Ascending aorta (tissue), 2 donors: ENCODE data around the gene PRG2. TPM values are rescaled to one million over a fixed set of nuclear protein-coding genes. Genes with fewer than 3 reads are reported as not detected.

Source experiments
- DNase-seq, 2 donors: peaks; one replicate each; pipeline ENCODE4 v3.0.0-alpha.2; 2019; ENCODE audit warnings: low spot score in 2 of 2
- H3K27ac ChIP-seq, 2 donors: fragments of 200-600 bp; sonication (generic); one replicate each; pipeline ENCODE4 v1.5.1; 2016 to 2017; ENCODE audit warnings: mild to moderate bottlenecking in 1 of 2
- H3K27me3 ChIP-seq: fragments of 200-600 bp; sonication (generic); one replicate; pipeline ENCODE4 v1.5.1; 2017
- H3K36me3 ChIP-seq, 2 donors: fragments of 200-600 bp; sonication (generic); one replicate each; pipeline ENCODE4 v1.5.1; 2016
- H3K4me1 ChIP-seq, 2 donors: fragments of 200-600 bp; sonication (generic); one replicate each; pipeline ENCODE4 v1.5.1; 2016 to 2017; ENCODE audit warnings: mild to moderate bottlenecking in 1 of 2
- H3K4me3 ChIP-seq, 2 donors: fragments of 200-600 bp; sonication (generic); one replicate each; pipeline ENCODE4 v1.5.1; 2016 to 2017; ENCODE audit warnings: mild to moderate bottlenecking in 1 of 2
- H3K9me3 ChIP-seq, 2 donors: fragments of 200-600 bp; sonication (generic); one replicate each; pipeline ENCODE4 v1.5.1; 2016
- CTCF ChIP-seq, 3 experiments: fragments of 200-600 bp in 2 of 3; fragments of 450-650 bp in 1 of 3; sonication (generic) in 2 of 3; IDR thresholded peaks; one replicate each; pipeline ENCODE4 v1.5.1; 2016 to 2019; ENCODE audit warnings: antibody characterized with exemption in 3 of 3, mild to moderate bottlenecking in 1 of 3, moderate library complexity in 1 of 3
- intact Hi-C: fragments of 100-400 bp; cut with DNase I; formaldehyde crosslinking; loops from one replicate; pipeline ENCODE4 v1.15.1; 2023
- total RNA-seq: library from RNA; depleted of rRNA; stranded (reverse); fragments of >200 nt; gene quantifications from one replicate; pipeline ENCODE4 v1.1.0, GENCODE V29; 2016

Gene PRG2
- total RNA-seq, 1 donor from 2014 or later, result not detected

DNA sequence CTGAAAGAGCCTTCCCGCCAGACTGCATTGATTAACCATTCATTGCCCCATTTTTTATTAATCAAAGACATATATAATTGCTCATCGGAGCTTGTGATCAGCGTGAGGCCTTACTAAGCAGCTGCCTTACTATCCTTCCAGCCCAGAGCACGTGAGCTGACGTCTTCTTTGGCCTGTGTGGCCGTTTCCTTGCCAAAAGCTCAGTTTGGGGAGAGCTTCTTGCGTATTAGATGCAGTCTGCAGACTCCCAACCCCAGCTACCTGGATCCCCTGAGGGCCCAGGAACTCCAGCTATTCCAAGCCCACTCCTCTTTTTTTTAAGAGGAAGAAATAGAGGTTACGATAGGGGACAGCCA lies 37.3 kb upstream of the PRG2 start:
- peak overlapping the region; percentile 97 to 98 for H3K27ac ChIP-seq
- peak overlapping the region; percentile 49 to 80 for H3K4me3 ChIP-seq
- intact Hi-C loops, result loop anchor here (2.0 to 5.0 kb wide), 6 partner anchors 29 to 1715 kb away; partner anchors contain the start of genes FAM111A, SERPING1, TNKS1BP1 and ZDHHC5
- DNase-seq, result peak; percentile 27 to 84
- no peaks in the 10 kb centered on the region for H3K27me3 ChIP-seq
- TF ChIP-seq CTCF (IDR thresholded peaks at IDR 0.05), result no peak
- peaks cover 23 to 43% of the 10 kb centered on the region in 2 donors for H3K4me1 ChIP-seq
- H3K36me3 ChIP-seq, result peaks cover 0 to 8% of the 10 kb centered on the region in 2 donors
- H3K9me3 ChIP-seq, result no peaks in the 10 kb centered on the region

- DNase-seq, result peak; percentile 43 to 89
- H3K27me3 ChIP-seq, result no peaks in the 10 kb centered on the region
- H3K36me3 ChIP-seq, result peaks cover 0 to 12% of the 10 kb centered on the region in 2 donors
- no peaks in the 10 kb centered on the region for H3K9me3 ChIP-seq
- peak within 1 kb of the TSS; percentile 49 to 80 for H3K4me3 ChIP-seq
- TF ChIP-seq CTCF (IDR thresholded peaks at IDR 0.05), result no peak
- intact Hi-C loops, result loop anchor here (2.0 to 5.0 kb wide), 6 partner anchors 30 to 1715 kb away; partner anchors contain the start of genes FAM111A, SERPING1, TNKS1BP1 and ZDHHC5
- H3K27ac ChIP-seq, result peak within 1 kb of the TSS; percentile 97 to 98
- peaks cover 23 to 43% of the 10 kb centered on the region in 2 donors for H3K4me1 ChIP-seq
Measured at GRCh38 chr11:57426929-57427726, 36.7 kb upstream of the PRG2 start, which contains the start of gene SLC43A3. Gene SLC43A3, minus strand, starts transcription at chr11:57427121. Its CDS starts 949 bp downstream, at chr11:57426172.

DNA sequence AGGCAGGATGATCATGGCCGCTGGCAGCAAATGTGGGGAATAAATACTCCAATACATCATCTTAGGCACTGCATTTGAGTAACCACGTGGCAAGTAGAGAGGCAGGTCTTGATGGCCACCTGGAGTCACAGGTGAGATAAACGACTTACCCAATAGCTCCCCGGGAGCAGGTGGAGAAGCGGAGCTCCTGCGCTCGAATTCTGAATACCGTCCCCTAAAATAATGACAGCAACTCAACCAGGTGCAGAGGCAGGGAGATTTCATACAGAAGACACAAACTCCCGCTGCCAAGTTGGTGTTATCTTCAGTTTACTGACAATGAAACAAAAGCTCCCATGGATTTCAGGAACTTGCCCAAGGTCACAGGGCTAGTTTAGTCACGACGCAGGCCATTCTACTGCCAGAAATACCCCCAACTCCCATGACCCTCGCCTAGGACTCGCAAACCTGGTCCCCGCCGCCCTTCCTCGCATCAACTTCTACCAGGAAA lies 36.0 kb upstream of the PRG2 start:
- peak overlapping the region; percentile 97 to 98 for H3K27ac ChIP-seq
- intact Hi-C loops, result loop anchor here (2.0 to 5.0 kb wide), 6 partner anchors 30 to 1716 kb away; partner anchors contain the start of genes FAM111A, SERPING1, TNKS1BP1 and ZDHHC5
- H3K4me1 ChIP-seq, result peaks cover 23 to 43% of the 10 kb centered on the region in 2 donors

DNA sequence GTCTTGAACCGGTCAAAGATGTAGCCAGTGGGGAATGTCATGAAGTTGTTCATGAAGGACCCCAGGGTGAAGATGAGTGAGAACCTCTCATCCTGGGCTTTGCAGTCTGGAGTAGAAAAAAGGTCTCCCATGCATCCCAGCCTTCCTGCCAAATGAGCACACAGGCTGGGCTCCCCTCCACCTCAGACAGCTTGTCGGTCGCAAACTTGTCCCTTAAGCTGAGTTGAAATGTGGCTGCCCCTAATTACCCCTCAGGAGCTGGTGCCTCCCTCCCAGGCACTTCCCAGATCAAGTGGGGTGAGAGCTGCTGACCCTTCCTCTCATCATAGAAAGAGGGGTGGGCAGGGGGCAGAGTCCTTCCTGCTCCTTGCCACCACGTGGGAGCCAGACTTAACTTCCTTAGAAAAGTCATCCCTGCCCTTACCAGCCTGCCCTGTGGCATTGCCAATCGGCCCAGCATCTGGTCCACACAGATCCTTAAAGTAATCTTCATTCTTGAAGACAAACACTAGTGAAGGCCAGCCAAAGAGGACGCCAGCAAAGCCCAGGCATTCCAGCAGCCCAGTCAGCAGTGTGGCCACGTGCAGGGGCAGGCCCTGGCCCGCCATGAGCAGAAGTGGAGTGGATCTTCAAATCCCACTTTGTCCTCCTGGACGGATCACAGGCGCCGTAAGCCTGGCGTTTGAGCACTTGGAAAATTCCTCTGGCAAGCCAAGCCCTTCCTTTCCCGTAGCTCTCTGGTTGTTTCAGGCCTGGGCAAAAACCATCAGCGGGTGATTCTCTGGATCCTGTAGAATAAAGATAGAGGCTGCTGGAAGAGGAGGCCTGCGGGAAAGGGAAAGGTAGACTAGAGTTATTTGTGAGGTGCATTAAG lies 35.4 kb upstream of the PRG2 start:
- DNase-seq, result peak in 1 of 2 donors; percentile 83
- peaks cover 23 to 43% of the 10 kb centered on the region in 2 donors for H3K4me1 ChIP-seq
- H3K36me3 ChIP-seq, result peaks cover 0 to 23% of the 10 kb centered on the region in 2 donors
- TF ChIP-seq CTCF (IDR thresholded peaks at IDR 0.05), result no peak
- H3K4me3 ChIP-seq, result peak overlapping the region; percentile 49 to 80
- H3K9me3 ChIP-seq, result no peaks in the 10 kb centered on the region
- intact Hi-C loops, result loop anchor here (2.0 to 5.0 kb wide), 6 partner anchors 31 to 1716 kb away; partner anchors contain the start of genes FAM111A, SERPING1, TNKS1BP1 and ZDHHC5
- peak overlapping the region; percentile 97 to 98 for H3K27ac ChIP-seq
- H3K27me3 ChIP-seq, result no peaks in the 10 kb centered on the region

More for the DNA sequence above, 36.0 kb upstream of the PRG2 start:
- H3K36me3 ChIP-seq, result peaks cover 0 to 19% of the 10 kb centered on the region in 2 donors
- H3K9me3 ChIP-seq, result no peaks in the 10 kb centered on the region
- peak in 1 of 2 donors; percentile 69 for DNase-seq
- H3K27me3 ChIP-seq, result no peaks in the 10 kb centered on the region
- TF ChIP-seq CTCF (IDR thresholded peaks at IDR 0.05), result no peak
- peak overlapping the region; percentile 49 to 80 for H3K4me3 ChIP-seq
